Astrocyte (in vitro differentiated cells and primary cell): ENCODE results near the gene SCAF8. TPM values are rescaled to one million over a fixed set of nuclear protein-coding genes. Genes with fewer than 3 reads are reported as not detected.
"Not testable (repeated sequence)": the region's sequence is repeated elsewhere in the genome, so short reads cannot be mapped to it uniquely, and the experiment has no call there.

ENCODE experiments used
- DNase-seq: peaks from one replicate; pipeline ENCODE4 v3.0.0-alpha.2; 2010; ENCODE audit warnings: low read depth
- FAIRE-seq: peaks from 2 replicates; lab custom pipeline; 2011; peaks lifted over from hg19 to GRCh38; lab: Jason Lieb, UNC
- H2AFZ ChIP-seq: 2 replicates; pipeline ENCODE4 v1.6.0; 2012; ENCODE audit warnings: low read depth, low read length, inconsistent platforms
- H3K27ac ChIP-seq: 2 replicates; pipeline ENCODE4 v1.5.1; 2011; ENCODE audit warnings: low read depth, low read length, inconsistent platforms
- H3K27me3 ChIP-seq: 2 replicates; pipeline ENCODE4 v1.6.0; 2011; ENCODE audit warnings: low read length, inconsistent platforms; ENCODE audit not compliant: insufficient read depth
- H3K36me3 ChIP-seq: 2 replicates; pipeline ENCODE4 v1.5.1; 2011; ENCODE audit warnings: low read length, inconsistent platforms; ENCODE audit not compliant: insufficient read depth
- H3K4me1 ChIP-seq: 2 replicates; pipeline ENCODE4 v1.5.1; 2011; ENCODE audit warnings: low read length, inconsistent platforms; ENCODE audit not compliant: insufficient read depth
- H3K4me2 ChIP-seq: 2 replicates; pipeline ENCODE4 v1.6.0; 2012; ENCODE audit warnings: low read length, inconsistent platforms
- H3K4me3 ChIP-seq: 2 replicates; pipeline ENCODE4 v1.5.1; 2011; ENCODE audit warnings: low read depth, mild to moderate bottlenecking, low read length, inconsistent platforms; ENCODE audit not compliant: insufficient read depth
- H3K79me2 ChIP-seq: 2 replicates; pipeline ENCODE4 v1.6.0; 2012; ENCODE audit warnings: mild to moderate bottlenecking, low read length, inconsistent platforms; ENCODE audit not compliant: insufficient read depth
- H3K9ac ChIP-seq: 2 replicates; pipeline ENCODE4 v1.6.0; 2012; ENCODE audit warnings: mild to moderate bottlenecking, low read length, inconsistent platforms
- H3K9me3 ChIP-seq: 2 replicates; pipeline ENCODE4 v1.5.1; 2012; ENCODE audit warnings: low read depth, mild to moderate bottlenecking, low read length, inconsistent platforms; ENCODE audit not compliant: insufficient read depth
- H4K20me1 ChIP-seq: 2 replicates; pipeline ENCODE4 v1.6.0; 2012; ENCODE audit warnings: low read length, inconsistent platforms; ENCODE audit not compliant: insufficient read depth
- H3K27ac Mint-ChIP-seq: one replicate; pipeline ENCODE4 v1.8.0; 2021; ENCODE audit warnings: mild to moderate bottlenecking, mixed read lengths; ENCODE audit not compliant: unreplicated experiment
- H3K27me3 Mint-ChIP-seq: one replicate; pipeline ENCODE4 v1.8.0; 2021; ENCODE audit warnings: low read depth, mixed read lengths; ENCODE audit not compliant: unreplicated experiment
- H3K36me3 Mint-ChIP-seq: one replicate; pipeline ENCODE4 v1.8.0; 2021; ENCODE audit warnings: low read depth, mixed read lengths; ENCODE audit not compliant: unreplicated experiment
- H3K4me1 Mint-ChIP-seq: one replicate; pipeline ENCODE4 v1.8.0; 2021; ENCODE audit warnings: low read depth, mixed read lengths; ENCODE audit not compliant: unreplicated experiment
- H3K4me3 Mint-ChIP-seq: one replicate; pipeline ENCODE4 v1.8.0; 2021; ENCODE audit warnings: mild to moderate bottlenecking, moderate library complexity, mixed read lengths; ENCODE audit not compliant: unreplicated experiment
- H3K9me3 Mint-ChIP-seq: one replicate; pipeline ENCODE4 v1.8.0; 2021; ENCODE audit warnings: mild to moderate bottlenecking, mixed read lengths; ENCODE audit not compliant: unreplicated experiment
- EZH2 ChIP-seq: IDR thresholded peaks from 2 replicates; pipeline ENCODE4 v1.6.1; 2012; ENCODE audit warnings: mild to moderate bottlenecking, low read length, inconsistent platforms; ENCODE audit not compliant: insufficient read depth
- total RNA-seq: library from RNA; stranded (reverse); gene quantifications from 2 replicates; pipeline ENCODE4 v1.2.1, GENCODE V29; 2021
- TF ChIP-seq, protein P1 (sequence below): IDR thresholded peaks from 2 replicates; pipeline ENCODE4 v1.5.1; 2011; ENCODE audit warnings: low read depth, mild to moderate bottlenecking, inconsistent platforms, low read length, moderate library complexity; ENCODE audit not compliant: insufficient read depth

SCAF8 gene
- total RNA-seq, 1 donor from 2014 or later = 36.0 TPM

DNA sequence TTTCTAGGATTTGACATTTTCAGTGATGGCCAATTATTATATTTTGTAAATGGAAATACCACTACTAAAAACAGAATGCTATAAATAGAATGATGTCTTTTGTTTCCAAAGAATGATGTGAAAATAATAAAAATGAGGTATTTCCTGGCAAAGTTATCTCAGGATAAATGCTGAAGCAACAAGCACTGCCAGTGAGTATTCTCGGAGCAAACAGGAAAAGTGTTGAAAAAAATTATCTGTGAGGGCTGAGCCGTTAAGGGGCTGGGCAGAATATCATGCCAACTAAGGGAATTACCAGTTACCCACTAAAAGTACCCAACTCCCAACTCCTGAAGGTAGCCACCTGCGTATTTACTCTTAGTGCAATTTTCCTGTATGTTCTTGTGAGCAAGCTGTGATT is 23.6 kb upstream of the SCAF8 start:
- DNase-seq = no peak
- Mint-ChIP-seq H3K27me3 (peaks cover 6% of the 10 kb centered on the region), H3K4me1 (peaks cover 11% of the 10 kb centered on the region), H3K36me3 (no peaks in the 10 kb centered on the region), H3K4me3 (no peak overlapping the region), H3K9me3 (no peaks in the 10 kb centered on the region), H3K27ac (no peak overlapping the region)
- Histone ChIP-seq H2AFZ (no peak overlapping the region), H3K27ac (no peak overlapping the region), H3K9me3 (no peaks in the 10 kb centered on the region), H3K79me2 (no peaks in the 10 kb centered on the region), H3K4me2 (no peak overlapping the region), H3K4me1 (peaks cover 11% of the 10 kb centered on the region), H3K4me3 (no peak overlapping the region), H3K9ac (no peak overlapping the region), H4K20me1 (peaks cover 6% of the 10 kb centered on the region), H3K36me3 (no peaks in the 10 kb centered on the region), H3K27me3 (peaks cover 11% of the 10 kb centered on the region)
- no peak for FAIRE-seq
- no peak for TF ChIP-seq EZH2
- TF ChIP-seq, protein P1, sequence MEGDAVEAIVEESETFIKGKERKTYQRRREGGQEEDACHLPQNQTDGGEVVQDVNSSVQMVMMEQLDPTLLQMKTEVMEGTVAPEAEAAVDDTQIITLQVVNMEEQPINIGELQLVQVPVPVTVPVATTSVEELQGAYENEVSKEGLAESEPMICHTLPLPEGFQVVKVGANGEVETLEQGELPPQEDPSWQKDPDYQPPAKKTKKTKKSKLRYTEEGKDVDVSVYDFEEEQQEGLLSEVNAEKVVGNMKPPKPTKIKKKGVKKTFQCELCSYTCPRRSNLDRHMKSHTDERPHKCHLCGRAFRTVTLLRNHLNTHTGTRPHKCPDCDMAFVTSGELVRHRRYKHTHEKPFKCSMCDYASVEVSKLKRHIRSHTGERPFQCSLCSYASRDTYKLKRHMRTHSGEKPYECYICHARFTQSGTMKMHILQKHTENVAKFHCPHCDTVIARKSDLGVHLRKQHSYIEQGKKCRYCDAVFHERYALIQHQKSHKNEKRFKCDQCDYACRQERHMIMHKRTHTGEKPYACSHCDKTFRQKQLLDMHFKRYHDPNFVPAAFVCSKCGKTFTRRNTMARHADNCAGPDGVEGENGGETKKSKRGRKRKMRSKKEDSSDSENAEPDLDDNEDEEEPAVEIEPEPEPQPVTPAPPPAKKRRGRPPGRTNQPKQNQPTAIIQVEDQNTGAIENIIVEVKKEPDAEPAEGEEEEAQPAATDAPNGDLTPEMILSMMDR = no peak

DNA sequence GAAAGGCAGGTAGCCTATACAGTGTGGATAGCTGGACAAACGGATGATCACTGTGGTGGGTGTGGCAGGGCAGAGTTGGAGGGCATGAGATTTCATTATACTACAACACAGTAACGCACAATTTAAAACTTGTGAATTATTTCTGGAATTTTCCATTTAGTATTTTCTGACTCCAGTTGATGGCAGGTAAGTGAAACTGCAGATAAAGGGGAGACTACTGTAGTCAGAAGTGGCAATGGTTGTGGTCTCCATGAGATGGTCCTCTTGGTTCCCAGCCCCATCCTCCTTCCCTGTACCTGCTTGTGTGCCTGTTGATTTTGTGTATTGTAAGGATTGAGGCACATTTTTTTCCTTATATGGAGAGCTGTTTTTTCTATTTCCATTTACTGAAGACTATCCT is 22.5 kb upstream of the SCAF8 start:
- DNase-seq = no peak
- FAIRE-seq = no peak
- peaks cover 6% of the 10 kb centered on the region for H3K27me3 Mint-ChIP-seq

DNA sequence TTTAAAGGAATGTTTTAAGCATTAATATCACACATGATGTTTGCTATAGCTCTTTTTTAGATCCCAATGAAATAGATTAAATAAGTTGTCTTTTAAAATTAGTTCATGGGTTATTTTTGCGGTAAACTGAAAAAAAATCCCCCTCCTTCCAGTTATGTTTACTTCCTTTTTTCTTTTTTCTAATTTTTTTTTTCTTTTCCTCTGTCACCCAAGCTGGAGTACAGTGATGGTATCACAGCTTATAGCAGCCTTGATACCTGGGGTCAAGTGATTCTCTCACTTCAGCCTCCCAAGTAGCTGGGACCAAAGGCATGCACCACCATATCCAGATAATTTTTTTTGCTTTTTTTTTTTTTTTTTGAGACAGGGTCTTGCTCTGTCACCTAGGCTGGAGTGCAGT is 17.8 kb upstream of the SCAF8 start:
- TF ChIP-seq, protein P1 = no peak
- TF ChIP-seq EZH2 = no peak
- no peak for FAIRE-seq

More for the DNA sequence above, 22.5 kb upstream of the SCAF8 start:
- no peaks in the 10 kb centered on the region for H3K79me2 ChIP-seq
- no peak overlapping the region for H3K4me3 ChIP-seq
- peaks cover 11% of the 10 kb centered on the region for H3K4me1 Mint-ChIP-seq
- no peak overlapping the region for H3K4me3 Mint-ChIP-seq
- no peaks in the 10 kb centered on the region for H3K36me3 ChIP-seq
- no peak overlapping the region for H3K4me2 ChIP-seq
- peaks cover 6% of the 10 kb centered on the region for H4K20me1 ChIP-seq
- no peak overlapping the region for H3K27ac Mint-ChIP-seq
- peaks cover 11% of the 10 kb centered on the region for H3K27me3 ChIP-seq
- no peaks in the 10 kb centered on the region for H3K9me3 Mint-ChIP-seq
- H2AFZ ChIP-seq = no peak overlapping the region
- TF ChIP-seq, protein P1 = no peak
- TF ChIP-seq EZH2 = no peak
- no peak overlapping the region for H3K27ac ChIP-seq
- no peaks in the 10 kb centered on the region for H3K36me3 Mint-ChIP-seq
- peaks cover 11% of the 10 kb centered on the region for H3K4me1 ChIP-seq
- H3K9me3 ChIP-seq = no peaks in the 10 kb centered on the region
- H3K9ac ChIP-seq = no peak overlapping the region

DNA sequence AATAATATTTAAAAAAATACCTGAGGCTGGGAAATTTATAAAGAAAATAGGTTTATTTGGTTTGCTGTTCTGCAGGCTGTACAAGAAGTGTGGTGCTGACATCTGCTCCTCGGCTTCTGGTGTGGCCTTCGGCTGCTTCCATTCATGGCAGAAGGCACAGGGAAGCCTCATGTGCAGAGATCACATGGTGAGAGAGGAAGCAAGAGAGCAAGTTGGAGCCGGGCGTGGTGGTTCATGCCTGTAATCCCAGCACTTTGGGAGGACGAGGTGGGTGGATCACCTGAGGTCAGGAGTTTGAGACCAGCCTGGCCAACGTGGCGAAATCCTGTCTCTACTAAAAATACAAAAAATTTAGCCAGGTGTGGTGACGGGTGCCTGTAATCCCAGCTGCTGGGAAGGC is 16.9 kb upstream of the SCAF8 start:
- Histone ChIP-seq H3K27me3 (peaks cover 21% of the 10 kb centered on the region), H3K9me3 (peaks cover 11% of the 10 kb centered on the region), H3K4me1 (peaks cover 11% of the 10 kb centered on the region)
- H3K27me3 Mint-ChIP-seq, H3K4me3 Mint-ChIP-seq, H3K36me3 ChIP-seq, FAIRE-seq, H3K4me2 ChIP-seq, H3K79me2 ChIP-seq, DNase-seq, H4K20me1 ChIP-seq, H3K9ac ChIP-seq, H2AFZ ChIP-seq, H3K36me3 Mint-ChIP-seq, H3K4me3 ChIP-seq, H3K27ac ChIP-seq, H3K27ac Mint-ChIP-seq: not testable (repeated sequence)
- Mint-ChIP-seq H3K4me1 (peaks cover 11% of the 10 kb centered on the region), H3K9me3 (peaks cover 19% of the 10 kb centered on the region)

More for the DNA sequence above, 17.8 kb upstream of the SCAF8 start:
- Histone ChIP-seq H4K20me1 (peaks cover 6% of the 10 kb centered on the region), H3K4me3 (no peak overlapping the region), H3K79me2 (no peaks in the 10 kb centered on the region), H2AFZ (no peak overlapping the region), H3K9ac (no peak overlapping the region), H3K27ac (no peak overlapping the region), H3K36me3 (no peaks in the 10 kb centered on the region), H3K4me1 (peaks cover 11% of the 10 kb centered on the region), H3K27me3 (peaks cover 16% of the 10 kb centered on the region), H3K9me3 (peaks cover 7% of the 10 kb centered on the region), H3K4me2 (no peak overlapping the region)
- H3K4me3 Mint-ChIP-seq = no peak overlapping the region
- H3K9me3 Mint-ChIP-seq = peaks cover 15% of the 10 kb centered on the region
- DNase-seq = no peak
- peaks cover 3% of the 10 kb centered on the region for H3K27me3 Mint-ChIP-seq
- no peaks in the 10 kb centered on the region for H3K36me3 Mint-ChIP-seq
- peaks cover 11% of the 10 kb centered on the region for H3K4me1 Mint-ChIP-seq
- no peak overlapping the region for H3K27ac Mint-ChIP-seq
